Glomerular visceral epithelial cell (primary cell): ENCODE results near the gene SPTLC1.
"Not testable (repeated sequence)": the region's sequence is repeated elsewhere in the genome, so short reads cannot be mapped to it uniquely, and the experiment has no call there.

Experiments used
- DNase-seq: peaks from one replicate; pipeline ENCODE4 v3.0.0-alpha.2; 2016; ENCODE audit errors: extremely low spot score

The SPTLC1 gene

GRCh38 chr9:92140754-92141143 is 25.5 kb upstream of the SPTLC1 start:
- no peak for DNase-seq

- DNase-seq, result peak; percentile 85
Measured at GRCh38 chr9:92140074-92140753, 25.0 kb upstream of the SPTLC1 start.

- DNase-seq, result peak; percentile 81
Measured at GRCh38 chr9:92138960-92139540, 23.8 kb upstream of the SPTLC1 start.

- DNase-seq, result peak; percentile 73
Measured at GRCh38 chr9:92138157-92138959, 23.1 kb upstream of the SPTLC1 start.

GRCh38 chr9:92136184-92136858 is 21.1 kb upstream of the SPTLC1 start:
- no peak for DNase-seq

- DNase-seq, result no peak
Measured at GRCh38 chr9:92135576-92135975, 20.4 kb upstream of the SPTLC1 start.

GRCh38 chr9:92133949-92134604 is 18.9 kb upstream of the SPTLC1 start:
- DNase-seq, result peak; percentile 92

- DNase-seq, result not testable (repeated sequence)
Measured at GRCh38 chr9:92132913-92133312, 17.7 kb upstream of the SPTLC1 start.

GRCh38 chr9:92132501-92132900 is 17.3 kb upstream of the SPTLC1 start:
- no peak for DNase-seq

GRCh38 chr9:92122800-92123199 is 7.6 kb upstream of the SPTLC1 start:
- DNase-seq, result no peak

- no peak for DNase-seq
Measured at GRCh38 chr9:92122061-92122460, 6.8 kb upstream of the SPTLC1 start.

- DNase-seq, result no peak
Measured at GRCh38 chr9:92121265-92121664, 6.1 kb upstream of the SPTLC1 start.

GRCh38 chr9:92120138-92120537 is 4.9 kb upstream of the SPTLC1 start:
- no peak for DNase-seq

GRCh38 chr9:92119586-92119985 is 4.4 kb upstream of the SPTLC1 start:
- DNase-seq, result no peak

- DNase-seq, result no peak
Measured at GRCh38 chr9:92108122-92108521, 7.1 kb downstream of the SPTLC1 start.

GRCh38 chr9:92105446-92106225 is 9.6 kb downstream of the SPTLC1 start:
- not testable (repeated sequence) for DNase-seq

GRCh38 chr9:92103601-92104000 is 11.6 kb downstream of the SPTLC1 start:
- DNase-seq, result not testable (repeated sequence)

- peak; percentile 81 for DNase-seq
Measured at GRCh38 chr9:92100237-92100911, 14.8 kb downstream of the SPTLC1 start.

GRCh38 chr9:92098638-92099037 is 16.6 kb downstream of the SPTLC1 start:
- DNase-seq, result no peak

- DNase-seq, result no peak
Measured at GRCh38 chr9:92097997-92098482, 17.2 kb downstream of the SPTLC1 start.
